Sigmoid colon (tissue), 3 donors: ENCODE results near the gene RARA.

Experiments used
- CTCF ChIP-seq, 4 experiments: fragments of 450-650 bp in 3 of 4; fragments of 200-600 bp in 1 of 4; IDR thresholded peaks; one replicate each; pipeline ENCODE4 v1.5.1; 2016 to 2019; ENCODE audit warnings: antibody characterized with exemption in 4 of 4, mild to moderate bottlenecking in 3 of 4, moderate library complexity in 2 of 4
- POLR2A ChIP-seq, 2 donors: fragments of 450-650 bp; IDR thresholded peaks; one replicate each; pipeline ENCODE4 v1.6.1; 2016; ENCODE audit warnings: antibody characterized with exemption in 2 of 2, mild to moderate bottlenecking in 2 of 2, moderate library complexity in 2 of 2

GRCh38 chr17:40265337-40265736 is 43.6 kb upstream of the RARA start:
- TF ChIP-seq CTCF (IDR thresholded peaks at IDR 0.05) (no peak), POLR2A (IDR thresholded peaks at IDR 0.05) (no peak)
